ENCODE data around the gene PLEK2.
"Not testable (repeated sequence)": the region's sequence is repeated elsewhere in the genome, so short reads cannot be mapped to it uniquely, and the experiment has no call there.

PLEK2 gene

GRCh38 chr14:67411820-67412421 lies at the start of gene PLEK2:
TSS of gene PLEK2 (minus strand) at chr14:67412165. CDS start at chr14:67412059, 106 bp downstream.
- DNase-seq = no peak

- DNase-seq = no peak
Observed at GRCh38 chr14:67461341-67461985, 49.5 kb upstream of the PLEK2 start.

GRCh38 chr14:67459336-67459735 lies 47.4 kb upstream of the PLEK2 start:
- DNase-seq = no peak

- DNase-seq = no peak
Observed at GRCh38 chr14:67457782-67458181, 45.8 kb upstream of the PLEK2 start.

- DNase-seq = no peak
Observed at GRCh38 chr14:67456732-67457131, 44.8 kb upstream of the PLEK2 start.

- DNase-seq = no peak
Observed at GRCh38 chr14:67453575-67454300, 41.8 kb upstream of the PLEK2 start.

GRCh38 chr14:67451667-67452066 lies 39.7 kb upstream of the PLEK2 start:
- DNase-seq = not testable (repeated sequence)

GRCh38 chr14:67449096-67449495 lies 37.1 kb upstream of the PLEK2 start:
- no peak for DNase-seq

- DNase-seq = no peak
Observed at GRCh38 chr14:67447033-67447381, 35.0 kb upstream of the PLEK2 start.

- DNase-seq = no peak
Observed at GRCh38 chr14:67446371-67447032, 34.5 kb upstream of the PLEK2 start.

GRCh38 chr14:67444395-67444794 lies 32.4 kb upstream of the PLEK2 start:
- no peak for DNase-seq

- no peak for DNase-seq
Observed at GRCh38 chr14:67442139-67442906, 30.4 kb upstream of the PLEK2 start.

GRCh38 chr14:67441672-67442071 lies 29.7 kb upstream of the PLEK2 start:
- DNase-seq = no peak

- no peak for DNase-seq
Observed at GRCh38 chr14:67441256-67441655, 29.3 kb upstream of the PLEK2 start.

GRCh38 chr14:67440513-67440912 lies 28.5 kb upstream of the PLEK2 start:
- no peak for DNase-seq

- DNase-seq = no peak
Observed at GRCh38 chr14:67438969-67439368, 27.0 kb upstream of the PLEK2 start.

GRCh38 chr14:67436006-67436866 lies 24.3 kb upstream of the PLEK2 start:
- DNase-seq = no peak

- no peak for DNase-seq
Observed at GRCh38 chr14:67435603-67436002, 23.6 kb upstream of the PLEK2 start.

- DNase-seq = no peak
Observed at GRCh38 chr14:67432050-67432564, 20.1 kb upstream of the PLEK2 start.

GRCh38 chr14:67429510-67430205 lies 17.7 kb upstream of the PLEK2 start:
- DNase-seq = no peak

- no peak for DNase-seq
Observed at GRCh38 chr14:67428501-67429031, 16.6 kb upstream of the PLEK2 start.

Measured in bone marrow (tissue), 2 donors.